Measurements from ENCODE around the gene COX20. TPM values are rescaled to one million over a fixed set of nuclear protein-coding genes. Genes with fewer than 3 reads are reported as not detected.
A peak's percentile ranks its signal among the peaks of the same experiment; 100 is the strongest.

The COX20 gene
- total RNA-seq, 2 donors from 2014 or later: 24.4 to 24.8 TPM

GRCh38 chr1:244849189-244849866 is 13.9 kb downstream of the COX20 start:
- peaks cover 41% of the 10 kb centered on the region for H3K4me1 Mint-ChIP-seq
- no peaks in the 10 kb centered on the region for H3K27me3 Mint-ChIP-seq
- H3K4me3 Mint-ChIP-seq: peak overlapping the region; percentile 49

GRCh38 chr1:244850099-244850852 is 14.8 kb downstream of the COX20 start:
- H3K27ac Mint-ChIP-seq: peak overlapping the region; percentile 86
- H3K9me3 ChIP-seq (ENCODE audit: control insufficient read depth, low read length, poor library complexity, severe bottlenecking): no peaks in the 10 kb centered on the region
- peak overlapping the region; percentile 3 for H3K4me3 Mint-ChIP-seq
- no peaks in the 10 kb centered on the region for H3K27me3 Mint-ChIP-seq
- peaks cover 4% of the 10 kb centered on the region for H3K36me3 Mint-ChIP-seq (ENCODE audit: low read depth)
- no peak for DNase-seq
- no peak for ATAC-seq
- H3K4me1 Mint-ChIP-seq: peaks cover 46% of the 10 kb centered on the region

More at GRCh38 chr1:244849189-244849866, 13.9 kb downstream of the COX20 start:
- no peak for DNase-seq
- no peaks in the 10 kb centered on the region for H3K9me3 ChIP-seq (ENCODE audit: control insufficient read depth, low read length, poor library complexity, severe bottlenecking)
- no peak for ATAC-seq
- Mint-ChIP-seq H3K27ac (peak overlapping the region; percentile 86), H3K36me3 (ENCODE audit: low read depth) (peaks cover 6% of the 10 kb centered on the region)

- H3K4me3 Mint-ChIP-seq: no peak overlapping the region
- H3K27me3 Mint-ChIP-seq: no peaks in the 10 kb centered on the region
- peak overlapping the region; percentile 86 for H3K27ac Mint-ChIP-seq
- peaks cover 50% of the 10 kb centered on the region for H3K4me1 Mint-ChIP-seq
- H3K36me3 Mint-ChIP-seq (ENCODE audit: low read depth): peaks cover 5% of the 10 kb centered on the region
- DNase-seq (no peak), ATAC-seq (no peak)
- H3K9me3 ChIP-seq (ENCODE audit: control insufficient read depth, low read length, poor library complexity, severe bottlenecking): no peaks in the 10 kb centered on the region
These were observed 15.4 kb downstream of the COX20 start for GRCh38 chr1:244850896-244851295.

- Mint-ChIP-seq H3K36me3 (ENCODE audit: low read depth) (peaks cover 3% of the 10 kb centered on the region), H3K4me1 (peaks cover 50% of the 10 kb centered on the region), H3K27ac (peak overlapping the region; percentile 86), H3K27me3 (no peaks in the 10 kb centered on the region), H3K4me3 (peak overlapping the region; percentile 52)
- H3K9me3 ChIP-seq (ENCODE audit: control insufficient read depth, low read length, poor library complexity, severe bottlenecking): no peaks in the 10 kb centered on the region
- DNase-seq: no peak
- no peak for ATAC-seq
These were observed 16.2 kb downstream of the COX20 start for GRCh38 chr1:244851546-244852231.

- peaks cover 3% of the 10 kb centered on the region for H3K36me3 Mint-ChIP-seq (ENCODE audit: low read depth)
- H3K4me1 Mint-ChIP-seq: peaks cover 51% of the 10 kb centered on the region
- no peaks in the 10 kb centered on the region for H3K27me3 Mint-ChIP-seq
- H3K4me3 Mint-ChIP-seq: peak overlapping the region; percentile 52
- DNase-seq: no peak
- no peaks in the 10 kb centered on the region for H3K9me3 ChIP-seq (ENCODE audit: control insufficient read depth, low read length, poor library complexity, severe bottlenecking)
- no peak for ATAC-seq
- H3K27ac Mint-ChIP-seq: peak overlapping the region; percentile 86
These were observed 17.2 kb downstream of the COX20 start for GRCh38 chr1:244852694-244853093.

GRCh38 chr1:244854166-244854565 is 18.7 kb downstream of the COX20 start:
- no peaks in the 10 kb centered on the region for H3K9me3 ChIP-seq (ENCODE audit: control insufficient read depth, low read length, poor library complexity, severe bottlenecking)
- peaks cover 52% of the 10 kb centered on the region for H3K4me1 Mint-ChIP-seq
- peaks cover 7% of the 10 kb centered on the region for H3K36me3 Mint-ChIP-seq (ENCODE audit: low read depth)
- peak overlapping the region; percentile 78 for H3K4me3 Mint-ChIP-seq
- DNase-seq: no peak
- no peaks in the 10 kb centered on the region for H3K27me3 Mint-ChIP-seq
- peak overlapping the region; percentile 99 for H3K27ac Mint-ChIP-seq
- peak; percentile 3 for ATAC-seq

GRCh38 chr1:244854865-244855578 is 19.6 kb downstream of the COX20 start:
- peaks cover 9% of the 10 kb centered on the region for H3K36me3 Mint-ChIP-seq (ENCODE audit: low read depth)
- H3K4me1 Mint-ChIP-seq: peaks cover 53% of the 10 kb centered on the region
- H3K27ac Mint-ChIP-seq: peak overlapping the region; percentile 99
- DNase-seq (no peak), ATAC-seq (peak; percentile 24)
- H3K9me3 ChIP-seq (ENCODE audit: control insufficient read depth, low read length, poor library complexity, severe bottlenecking): no peaks in the 10 kb centered on the region
- no peaks in the 10 kb centered on the region for H3K27me3 Mint-ChIP-seq
- peak overlapping the region; percentile 78 for H3K4me3 Mint-ChIP-seq

- peak overlapping the region; percentile 99 for H3K27ac Mint-ChIP-seq
- ATAC-seq: no peak
- H3K9me3 ChIP-seq (ENCODE audit: control insufficient read depth, low read length, poor library complexity, severe bottlenecking): no peaks in the 10 kb centered on the region
- H3K4me1 Mint-ChIP-seq: peaks cover 61% of the 10 kb centered on the region
- DNase-seq: no peak
- H3K4me3 Mint-ChIP-seq: peak overlapping the region; percentile 12
- H3K27me3 Mint-ChIP-seq: no peaks in the 10 kb centered on the region
- peaks cover 12% of the 10 kb centered on the region for H3K36me3 Mint-ChIP-seq (ENCODE audit: low read depth)
These were observed 22.3 kb downstream of the COX20 start for GRCh38 chr1:244857761-244858160.

- H3K9me3 ChIP-seq (ENCODE audit: control insufficient read depth, low read length, poor library complexity, severe bottlenecking): no peaks in the 10 kb centered on the region
- peak overlapping the region; percentile 55 for H3K4me3 Mint-ChIP-seq
- DNase-seq (no peak), ATAC-seq (no peak)
- H3K27me3 Mint-ChIP-seq: no peaks in the 10 kb centered on the region
- H3K27ac Mint-ChIP-seq: peak overlapping the region; percentile 99
- peaks cover 63% of the 10 kb centered on the region for H3K4me1 Mint-ChIP-seq
- peaks cover 12% of the 10 kb centered on the region for H3K36me3 Mint-ChIP-seq (ENCODE audit: low read depth)
These were observed 22.9 kb downstream of the COX20 start for GRCh38 chr1:244858357-244858756.

- Mint-ChIP-seq H3K4me3 (peak overlapping the region; percentile 80), H3K4me1 (peaks cover 62% of the 10 kb centered on the region), H3K36me3 (ENCODE audit: low read depth) (peaks cover 16% of the 10 kb centered on the region), H3K27ac (peak overlapping the region; percentile 99), H3K27me3 (no peaks in the 10 kb centered on the region)
- no peaks in the 10 kb centered on the region for H3K9me3 ChIP-seq (ENCODE audit: control insufficient read depth, low read length, poor library complexity, severe bottlenecking)
- DNase-seq (no peak), ATAC-seq (no peak)
These were observed 24.6 kb downstream of the COX20 start for GRCh38 chr1:244860078-244860477.

- H3K4me3 Mint-ChIP-seq: peak overlapping the region; percentile 80
- DNase-seq (no peak), ATAC-seq (no peak)
- H3K36me3 Mint-ChIP-seq (ENCODE audit: low read depth): peaks cover 12% of the 10 kb centered on the region
- H3K9me3 ChIP-seq (ENCODE audit: control insufficient read depth, low read length, poor library complexity, severe bottlenecking): no peaks in the 10 kb centered on the region
- H3K4me1 Mint-ChIP-seq: peaks cover 55% of the 10 kb centered on the region
- H3K27ac Mint-ChIP-seq: peak overlapping the region; percentile 99
- no peaks in the 10 kb centered on the region for H3K27me3 Mint-ChIP-seq
These were observed 25.6 kb downstream of the COX20 start for GRCh38 chr1:244860914-244861610.

GRCh38 chr1:244861683-244862082 is 26.2 kb downstream of the COX20 start:
- Mint-ChIP-seq H3K4me3 (peak overlapping the region; percentile 80), H3K36me3 (ENCODE audit: low read depth) (peaks cover 12% of the 10 kb centered on the region), H3K27me3 (no peaks in the 10 kb centered on the region), H3K27ac (peak overlapping the region; percentile 99), H3K4me1 (peaks cover 54% of the 10 kb centered on the region)
- ATAC-seq: no peak
- no peak for DNase-seq
- H3K9me3 ChIP-seq (ENCODE audit: control insufficient read depth, low read length, poor library complexity, severe bottlenecking): no peaks in the 10 kb centered on the region
